PC-3 (cell line): ENCODE data around the gene PGBD5. TPM values are rescaled to one million over a fixed set of nuclear protein-coding genes. Genes with fewer than 3 reads are reported as not detected.

Experiments
- ATAC-seq: fragments of 200-7000 bp; cut with Tn5 transposase; 2 replicates; pipeline ENCODE4 v1.9.1; 2020; ENCODE audit warnings: mild to moderate bottlenecking, moderate library complexity
- BruUV-seq: library from RNA; stranded (reverse); fragments of 400-500 nt; replicated peaks from 2 replicates; lab custom pipeline; 2021; lab: Mats Ljungman, UMichigan
- CTCF ChIA-PET: fragments of 300-600 bp; sonication (Branson Sonifier 250); formaldehyde crosslinking; loops from one replicate; lab custom pipeline; 2022; ENCODE audit warnings: antibody characterized with exemption; lab: Charles Lee
- POLR2A ChIA-PET: fragments of 300-600 bp; sonication (Branson Sonifier 250); formaldehyde crosslinking; loops from one replicate; lab custom pipeline; 2022; ENCODE audit warnings: antibody characterized with exemption; ENCODE audit not compliant: unreplicated experiment; lab: Charles Lee
- DNase-seq: peaks from one replicate; pipeline ENCODE4 v3.0.0-alpha.2; 2015
- H2AFZ ChIP-seq: fragments of 300-600 bp; sonication (generic); 2 replicates; pipeline ENCODE4 v1.6.0; 2016; ENCODE audit warnings: antibody characterized with exemption, low read length
- H3F3A ChIP-seq: fragments of 300-600 bp; sonication (generic); one replicate; pipeline ENCODE4 v1.6.0; 2017; ENCODE audit warnings: antibody characterized with exemption, low read length, control low read depth, mild to moderate bottlenecking; ENCODE audit not compliant: unreplicated experiment
- H3K27ac ChIP-seq: fragments of 300-600 bp; sonication (generic); 2 replicates; pipeline ENCODE4 v1.5.1; 2016; ENCODE audit warnings: mild to moderate bottlenecking, low read length
- H3K27me3 ChIP-seq: fragments of 300-600 bp; sonication (generic); 2 replicates; pipeline ENCODE4 v1.6.1; 2016; ENCODE audit warnings: low read length, mixed read lengths
- H3K36me3 ChIP-seq: fragments of 300-600 bp; sonication (generic); 2 replicates; pipeline ENCODE4 v1.6.1; 2016; ENCODE audit warnings: low read depth, mixed run types, low read length, mixed read lengths
- H3K4me1 ChIP-seq: fragments of 300-600 bp; sonication (generic); 2 replicates; pipeline ENCODE4 v1.5.1; 2016; ENCODE audit warnings: low read length; ENCODE audit not compliant: insufficient read depth
- H3K4me2 ChIP-seq: fragments of 300-600 bp; sonication (generic); 2 replicates; pipeline ENCODE4 v1.6.0; 2016; ENCODE audit warnings: low read length
- H3K4me3 ChIP-seq: fragments of 300-600 bp; sonication (generic); 2 replicates; pipeline ENCODE4 v1.5.1; 2016; ENCODE audit warnings: mild to moderate bottlenecking, low read length, mixed read lengths
- H3K79me2 ChIP-seq: fragments of 300-600 bp; sonication (generic); 2 replicates; pipeline ENCODE4 v1.6.1; 2017; ENCODE audit warnings: low read length, mixed read lengths
- H3K9ac ChIP-seq: fragments of 300-600 bp; sonication (generic); 2 replicates; pipeline ENCODE4 v1.6.0; 2016; ENCODE audit warnings: mild to moderate bottlenecking, low read length
- H3K9me2 ChIP-seq: fragments of 300-600 bp; sonication (generic); replicated peaks from 2 replicates; pipeline ENCODE4 v1.6.1; 2016; ENCODE audit warnings: mixed run types, low read length, mixed read lengths
- H3K9me3 ChIP-seq: fragments of 300-600 bp; sonication (generic); 2 replicates; pipeline ENCODE4 v1.6.1; 2016; ENCODE audit warnings: low read length, mixed read lengths
- H4K20me1 ChIP-seq: fragments of 300-600 bp; sonication (generic); 2 replicates; pipeline ENCODE4 v1.6.1; 2016; ENCODE audit warnings: low read length, mixed read lengths
- EZH2 ChIP-seq: fragments of 300-600 bp; sonication (generic); IDR thresholded peaks from one replicate; pipeline ENCODE4 v1.6.1; 2017; ENCODE audit warnings: antibody characterized with exemption, mild to moderate bottlenecking, low read length; ENCODE audit not compliant: unreplicated experiment
- EZH2phosphoT487 ChIP-seq: fragments of 300-600 bp; sonication (generic); IDR thresholded peaks from 2 replicates; pipeline ENCODE4 v1.6.1; 2018; ENCODE audit warnings: mild to moderate bottlenecking, antibody characterized with exemption, low read length, borderline replicate concordance
- intact Hi-C: fragments of 100-400 bp; cut with micrococcal nuclease; formaldehyde crosslinking; loops from 2 replicates; pipeline ENCODE4 v1.9.0; 2023
- total RNA-seq: library from RNA; depleted of rRNA; stranded (reverse); fragments of >200 nt; gene quantifications from 2 replicates; pipeline ENCODE4 v1.2.3, GENCODE V29; 2014
- TF ChIP-seq, protein P1 (sequence below): fragments of 300-600 bp; sonication (generic); conservative IDR thresholded peaks from 2 replicates; pipeline ENCODE4 v1.5.1; 2017; ENCODE audit warnings: antibody characterized with exemption, low read depth, mild to moderate bottlenecking, low read length

Gene PGBD5
- total RNA-seq, 1 experiment from 2014 or later: under 0.01 TPM

DNA sequence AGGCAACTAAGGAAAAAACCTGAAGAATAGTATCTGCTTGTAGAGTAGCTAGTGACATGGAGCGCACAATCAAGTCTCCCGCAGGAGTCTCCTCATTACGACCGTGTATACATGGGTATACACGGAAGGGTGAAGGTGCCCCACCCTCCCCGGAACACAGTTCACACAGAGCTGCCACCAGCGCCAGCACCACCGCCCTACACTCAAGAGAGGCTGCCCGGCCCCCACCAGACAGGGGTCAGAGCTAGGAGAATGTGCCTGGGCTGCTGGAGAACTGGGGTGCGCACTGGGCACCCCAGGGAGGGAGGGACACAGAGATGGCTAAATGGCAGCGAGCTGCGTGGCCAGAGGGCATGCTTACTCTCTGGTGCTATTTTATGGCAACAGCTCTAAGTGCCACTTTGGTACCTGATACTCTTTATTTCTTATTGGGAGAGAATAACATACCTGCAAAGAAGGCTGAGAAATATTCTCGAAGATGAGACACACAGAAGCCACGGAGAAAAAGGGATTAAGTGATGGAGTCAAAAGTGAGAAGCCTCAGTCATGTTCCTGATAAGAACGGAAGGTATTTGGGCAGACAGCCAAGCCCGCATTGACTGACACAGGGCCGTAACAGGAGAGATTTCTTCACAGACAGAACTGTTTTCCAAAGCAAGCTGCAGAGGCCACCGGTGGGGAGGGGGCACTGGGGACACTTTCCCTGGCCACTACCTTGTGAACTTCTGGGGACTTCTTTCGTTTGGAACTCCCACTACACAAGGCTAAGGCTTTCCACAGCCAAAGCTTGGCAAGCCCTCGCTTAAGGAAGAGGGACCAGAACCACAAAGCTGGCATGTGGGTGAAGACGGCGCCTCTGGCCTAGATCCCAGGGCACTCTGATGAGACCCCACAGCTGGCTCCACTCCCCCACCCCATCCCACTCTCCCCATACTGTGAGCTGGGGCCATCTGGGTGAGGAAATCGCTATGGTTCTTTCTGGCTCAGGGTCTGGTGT is 108.0 kb downstream of the PGBD5 start:
- Histone ChIP-seq H3K27me3 (peaks cover 68% of the 10 kb centered on the region), H3K4me2 (no peak overlapping the region), H3K9me3 (no peaks in the 10 kb centered on the region), H3K9me2 (no peaks in the 10 kb centered on the region), H3K79me2 (no peaks in the 10 kb centered on the region), H3K9ac (no peak overlapping the region), H3K4me3 (no peak overlapping the region), H3K36me3 (no peaks in the 10 kb centered on the region), H3K27ac (no peak overlapping the region), H4K20me1 (no peaks in the 10 kb centered on the region), H3F3A (no peaks in the 10 kb centered on the region), H2AFZ (no peak overlapping the region), H3K4me1 (no peaks in the 10 kb centered on the region)
- ChIA-PET CTCF (no interaction called here), POLR2A (no interaction called here)
- BruUV-seq: no TSS peak
- ATAC-seq (no peak), DNase-seq (peak; percentile 38)
- TF ChIP-seq, protein P1, sequence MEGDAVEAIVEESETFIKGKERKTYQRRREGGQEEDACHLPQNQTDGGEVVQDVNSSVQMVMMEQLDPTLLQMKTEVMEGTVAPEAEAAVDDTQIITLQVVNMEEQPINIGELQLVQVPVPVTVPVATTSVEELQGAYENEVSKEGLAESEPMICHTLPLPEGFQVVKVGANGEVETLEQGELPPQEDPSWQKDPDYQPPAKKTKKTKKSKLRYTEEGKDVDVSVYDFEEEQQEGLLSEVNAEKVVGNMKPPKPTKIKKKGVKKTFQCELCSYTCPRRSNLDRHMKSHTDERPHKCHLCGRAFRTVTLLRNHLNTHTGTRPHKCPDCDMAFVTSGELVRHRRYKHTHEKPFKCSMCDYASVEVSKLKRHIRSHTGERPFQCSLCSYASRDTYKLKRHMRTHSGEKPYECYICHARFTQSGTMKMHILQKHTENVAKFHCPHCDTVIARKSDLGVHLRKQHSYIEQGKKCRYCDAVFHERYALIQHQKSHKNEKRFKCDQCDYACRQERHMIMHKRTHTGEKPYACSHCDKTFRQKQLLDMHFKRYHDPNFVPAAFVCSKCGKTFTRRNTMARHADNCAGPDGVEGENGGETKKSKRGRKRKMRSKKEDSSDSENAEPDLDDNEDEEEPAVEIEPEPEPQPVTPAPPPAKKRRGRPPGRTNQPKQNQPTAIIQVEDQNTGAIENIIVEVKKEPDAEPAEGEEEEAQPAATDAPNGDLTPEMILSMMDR: no peak
- TF ChIP-seq EZH2 (no peak), EZH2phosphoT487 (no peak)
- intact Hi-C loops: no loop called here

DNA sequence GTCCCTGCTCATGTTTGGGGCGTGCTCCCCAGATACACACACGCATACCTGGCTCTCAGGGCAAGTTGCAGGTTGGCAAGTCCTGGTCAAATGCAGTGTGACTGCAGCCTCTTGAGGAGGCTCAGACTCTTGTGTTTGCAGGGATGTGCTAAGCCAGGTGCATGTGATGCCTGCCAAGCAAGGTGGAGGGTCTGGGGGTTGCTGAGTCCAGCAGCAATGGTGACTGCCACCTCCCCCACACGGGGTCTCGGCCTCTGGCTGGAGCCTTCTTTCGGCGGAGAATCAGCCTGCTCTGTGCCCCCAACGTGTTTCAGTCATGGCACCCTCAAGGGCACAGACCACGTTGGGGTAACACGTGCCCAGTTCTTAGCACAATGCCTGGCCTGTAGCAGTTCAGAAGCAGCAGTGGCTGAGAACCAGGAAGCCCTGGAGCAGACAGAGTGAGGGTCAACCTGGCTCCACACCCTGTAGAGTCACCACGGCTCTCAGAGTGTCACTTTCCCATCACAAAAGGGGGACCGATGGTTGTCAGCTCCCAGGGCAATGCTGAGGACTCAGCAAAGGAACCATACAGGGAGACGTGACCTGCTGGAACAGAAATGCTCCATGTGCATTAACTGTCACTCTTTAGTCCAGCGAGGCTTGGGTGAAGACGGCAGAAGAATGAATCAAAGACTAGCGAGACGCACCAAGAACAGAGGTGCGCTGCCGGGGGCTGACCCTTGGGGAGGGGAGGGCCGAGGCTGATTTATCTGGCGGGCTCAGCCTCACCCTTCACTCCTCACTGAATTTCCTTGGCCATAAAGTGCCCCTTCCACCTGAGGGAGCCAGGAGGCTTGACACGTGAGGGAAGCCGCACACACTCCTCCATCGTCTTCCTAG is 109.0 kb downstream of the PGBD5 start:
- no peak for ATAC-seq
- no TSS peak for BruUV-seq
- no peak for DNase-seq
- ChIA-PET CTCF (no interaction called here), POLR2A (no interaction called here)
- H3K36me3 ChIP-seq: no peaks in the 10 kb centered on the region
- H3K27me3 ChIP-seq: peaks cover 63% of the 10 kb centered on the region
- no peaks in the 10 kb centered on the region for H3K4me1 ChIP-seq
- TF ChIP-seq EZH2phosphoT487: no peak
- TF ChIP-seq EZH2: no peak
- H4K20me1 ChIP-seq: no peaks in the 10 kb centered on the region
- H3K9ac ChIP-seq: no peak overlapping the region
- H3K4me3 ChIP-seq: no peak overlapping the region
- no peak overlapping the region for H2AFZ ChIP-seq
- H3K9me2 ChIP-seq: no peaks in the 10 kb centered on the region
- no peak overlapping the region for H3K4me2 ChIP-seq
- intact Hi-C loops: no loop called here
- H3F3A ChIP-seq: no peaks in the 10 kb centered on the region
- no peaks in the 10 kb centered on the region for H3K9me3 ChIP-seq
- no peaks in the 10 kb centered on the region for H3K79me2 ChIP-seq
- H3K27ac ChIP-seq: no peak overlapping the region

DNA sequence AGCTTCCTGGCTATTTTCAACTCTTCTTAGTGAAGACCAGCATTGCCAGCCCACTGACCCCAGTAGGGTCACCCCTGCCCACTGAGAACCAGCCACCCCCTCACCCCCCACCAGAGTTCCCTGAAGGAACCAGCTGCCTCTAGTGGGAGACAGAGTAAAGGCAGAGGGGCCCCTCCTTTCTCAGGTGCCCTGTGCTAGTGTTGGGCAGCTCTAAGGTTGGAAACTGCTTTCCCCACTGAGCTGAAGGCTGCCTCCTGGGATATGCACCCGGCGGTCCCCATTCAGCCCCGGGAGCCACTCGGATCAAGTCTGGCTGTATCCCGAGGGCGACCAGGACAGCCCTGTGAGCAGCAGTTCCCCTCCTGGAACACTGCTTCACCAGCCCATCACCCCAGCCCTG is 111.0 kb downstream of the PGBD5 start:
- peaks cover 49% of the 10 kb centered on the region for H3K27me3 ChIP-seq
- DNase-seq: no peak

More for the DNA sequence above, 111.0 kb downstream of the PGBD5 start:
- BruUV-seq: no TSS peak
- no peak overlapping the region for H2AFZ ChIP-seq
- no peak overlapping the region for H3K4me3 ChIP-seq
- H3K9ac ChIP-seq: no peak overlapping the region
- no peaks in the 10 kb centered on the region for H3K4me1 ChIP-seq
- no peaks in the 10 kb centered on the region for H3K79me2 ChIP-seq
- H3K9me2 ChIP-seq: no peaks in the 10 kb centered on the region
- H3K36me3 ChIP-seq: no peaks in the 10 kb centered on the region
- no peaks in the 10 kb centered on the region for H3K9me3 ChIP-seq
- CTCF ChIA-PET: no interaction called here
- no peaks in the 10 kb centered on the region for H4K20me1 ChIP-seq
- ATAC-seq: peak; percentile 22; the same call in 1 of the 2 replicates
- no peaks in the 10 kb centered on the region for H3F3A ChIP-seq
- intact Hi-C loops: no loop called here
- no peak overlapping the region for H3K4me2 ChIP-seq
- POLR2A ChIA-PET: no interaction called here
- TF ChIP-seq EZH2: no peak
- TF ChIP-seq, protein P1: peak; percentile 37; the same call in 1 of the 2 replicates
- H3K27ac ChIP-seq: no peak overlapping the region
